ENCODE data around the gene C3orf70. TPM values are rescaled to one million over a fixed set of nuclear protein-coding genes. Genes with fewer than 3 reads are reported as not detected.

C3orf70 gene
- total RNA-seq = 26.3 TPM

GRCh38 chr3:185152410-185153170, at the start of gene C3orf70:
Gene C3orf70, minus strand, starts transcription at chr3:185153060. Its CDS starts 237 bp downstream, at chr3:185152823.

Other genes with a start within 250 kb of the C3orf70 start
- 1.6 TPM for gene EHHADH, start 101.0 kb upstream of the C3orf70 start, total RNA-seq
- gene MAP3K13, start 210.1 kb upstream of the C3orf70 start, total RNA-seq = 49.1 TPM

Measured in parietal lobe (tissue), 1 donor.